HepG2 (cell line): ENCODE measurements around the gene ZNF846. TPM values are rescaled to one million over a fixed set of nuclear protein-coding genes. Genes with fewer than 3 reads are reported as not detected.
A peak's percentile ranks its signal among the peaks of the same experiment; 100 is the strongest.

Experiments
- AGO1 ChIP-seq: fragments of 200-400 bp; formaldehyde crosslinking; IDR thresholded peaks from 2 replicates; pipeline ENCODE4 v1.6.1; 2017; ENCODE audit warnings: mild to moderate bottlenecking, low read depth, low read length, moderate library complexity; ENCODE audit not compliant: poor library complexity, severe bottlenecking
- CTCF ChIP-seq: sonication (generic); formaldehyde crosslinking; IDR thresholded peaks from 2 replicates; pipeline ENCODE4 v1.5.0; 2020; ENCODE audit warnings: mild to moderate bottlenecking, missing genetic modification reagents, moderate library complexity
- DR1 ChIP-seq: sonication (generic); formaldehyde crosslinking; IDR thresholded peaks from 2 replicates; pipeline ENCODE4 v1.8.0; 2021; ENCODE audit warnings: mild to moderate bottlenecking, missing genetic modification reagents, inconsistent platforms
- FLYWCH1 ChIP-seq: sonication (generic); formaldehyde crosslinking; IDR thresholded peaks from 2 replicates; pipeline ENCODE4 v1.8.1; 2023; ENCODE audit warnings: mild to moderate bottlenecking, missing genetic modification reagents
- GZF1 ChIP-seq: sonication (generic); formaldehyde crosslinking; IDR thresholded peaks from 2 replicates; pipeline ENCODE4 v1.5.1; 2020; ENCODE audit warnings: mild to moderate bottlenecking, missing genetic modification reagents
- HMGXB4 ChIP-seq, 2 experiments: sonication (generic) in 1 of 2; formaldehyde crosslinking in 1 of 2; IDR thresholded peaks; 2 replicates each; pipeline versions ENCODE4 v1.4.0 to v1.6.1; 2018 to 2020; ENCODE audit warnings: missing genetic modification reagents in 2 of 2, borderline replicate concordance in 1 of 2, low read depth in 1 of 2, mild to moderate bottlenecking in 1 of 2, missing biosample characterization in 1 of 2
- HNF1B ChIP-seq: sonication (generic); formaldehyde crosslinking; IDR thresholded peaks from 2 replicates; pipeline ENCODE4 v1.5.1; 2020; ENCODE audit warnings: mild to moderate bottlenecking, moderate library complexity, missing genetic modification reagents
- PTBP1 ChIP-seq: fragments of 200-400 bp; formaldehyde crosslinking; IDR thresholded peaks from 2 replicates; pipeline ENCODE4 v1.6.1; 2018; ENCODE audit warnings: low read length, low read depth; ENCODE audit not compliant: poor library complexity, severe bottlenecking
- REPIN1 ChIP-seq: sonication (generic); formaldehyde crosslinking; IDR thresholded peaks from 2 replicates; pipeline ENCODE4 v1.8.0; 2022; ENCODE audit warnings: missing genetic modification reagents, low read depth, mild to moderate bottlenecking, borderline replicate concordance
- SMAD3 ChIP-seq: sonication (generic); formaldehyde crosslinking; IDR thresholded peaks from 2 replicates; pipeline ENCODE4 v1.4.0; 2020; ENCODE audit warnings: missing genetic modification reagents
- ZBTB1 ChIP-seq: sonication (generic); formaldehyde crosslinking; IDR thresholded peaks from 2 replicates; pipeline ENCODE4 v1.4.0; 2020; ENCODE audit warnings: missing genetic modification reagents, borderline replicate concordance
- ZBTB10 ChIP-seq: sonication (generic); formaldehyde crosslinking; IDR thresholded peaks from 2 replicates; pipeline ENCODE4 v1.4.0; 2020; ENCODE audit warnings: missing genetic modification reagents, borderline replicate concordance
- ZNF580 ChIP-seq: IDR thresholded peaks from 2 replicates; pipeline ENCODE4 v1.6.1; 2016; ENCODE audit warnings: low read depth, borderline replicate concordance
- ZNF83 ChIP-seq: sonication (generic); formaldehyde crosslinking; IDR thresholded peaks from 2 replicates; pipeline ENCODE4 v1.4.0; 2020; ENCODE audit warnings: missing genetic modification reagents, mild to moderate bottlenecking, borderline replicate concordance
- ZXDC ChIP-seq: sonication (generic); formaldehyde crosslinking; IDR thresholded peaks from 2 replicates; pipeline ENCODE4 v1.5.0; 2020; ENCODE audit warnings: mild to moderate bottlenecking, missing genetic modification reagents
- polyA plus RNA-seq, 8 experiments: library from polyadenylated mRNA; depleted of rRNA in 3 of 8; stranded (reverse) in 7 of 8; unstranded in 1 of 8; fragments of >200 nt; fragmentation: Illumina TruSeq in 4 of 8; extraction: Trizol in 4 of 8; gene quantifications; 2 replicates each; pipeline versions ENCODE4 v1.2.1 to v1.2.3, GENCODE V29; 2011 to 2016; ENCODE audit warnings: low read depth in 4 of 8, missing spikeins in 1 of 8, mixed read lengths in 1 of 8; ENCODE audit not compliant: insufficient read depth in 1 of 8
- total RNA-seq, 5 experiments: library from RNA; depleted of rRNA; stranded (reverse); fragments of >200 nt; fragmentation: Illumina TruSeq; extraction: Trizol; gene quantifications; 2 replicates each; pipeline ENCODE4 v1.2.3, GENCODE V29; 2016; ENCODE audit warnings: low read depth in 1 of 5

Gene ZNF846
- total and polyA plus RNA-seq, 2 of the 13 experiments (the other 11 are each of a cell fraction or from before 2014, with no cell fraction given), result 4.8 to 5.4 TPM

GRCh38 chr19:9796113-9796773, 27.7 kb upstream of the ZNF846 start (continued):
- TF ChIP-seq ZBTB1 (CRISPR knock-in tag), result no peak
- TF ChIP-seq REPIN1 (CRISPR knock-in tag), result no peak
- TF ChIP-seq CTCF (CRISPR knock-in tag), result peak; percentile 92
- no peak for TF ChIP-seq GZF1
- TF ChIP-seq AGO1, result no peak
- no peak for TF ChIP-seq ZBTB10 (CRISPR knock-in tag)
- TF ChIP-seq PTBP1, result no peak
- TF ChIP-seq DR1 (CRISPR knock-in tag), result no peak
- TF ChIP-seq FLYWCH1 (CRISPR knock-in tag), result no peak
- TF ChIP-seq SMAD3, result 0 out of 2 replicates have a peak, but pooled peaks have one; percentile 43
- 0 out of 2 replicates have a peak, but pooled peaks have one; percentile 17 for TF ChIP-seq HNF1B (CRISPR knock-in tag)
- TF ChIP-seq ZNF580, result peak; percentile 57; the same call in 1 of the 2 replicates
- TF ChIP-seq ZNF83, result no peak
- TF ChIP-seq ZXDC, result no peak
- 0 out of 4 replicates have a peak, but pooled peaks of 1 of the 2 experiments have one; percentile 39 for TF ChIP-seq HMGXB4 (CRISPR knock-in tag; IDR thresholded peaks at IDR 0.05; ENCODE audit: borderline replicate concordance in 1 of 2, low read depth in 1 of 2)
